MCF 10A (cell line): Measurements from ENCODE around the gene SNX3. TPM values are rescaled to one million over a fixed set of nuclear protein-coding genes. Genes with fewer than 3 reads are reported as not detected.

Experiments
- BruUV-seq: library from RNA; stranded (reverse); fragments of 400-500 nt; replicated peaks from 2 replicates; lab custom pipeline; 2021; lab: Mats Ljungman, UMichigan
- CTCF ChIA-PET: fragments of 300-600 bp; sonication (Branson Sonifier 250); formaldehyde crosslinking; extraction: SDS; loops from one replicate; lab custom pipeline; 2021; ENCODE audit warnings: antibody characterized with exemption, inconsistent platforms; lab: Yijun Ruan, JAX
- POLR2A ChIA-PET: fragments of 300-600, 350-650 bp; sonication (Branson Sonifier 250); formaldehyde crosslinking; extraction: SDS; loops from one replicate; lab custom pipeline; 2020; ENCODE audit warnings: antibody characterized with exemption, inconsistent platforms; lab: Yijun Ruan, JAX
- DNase-seq: peaks from one replicate; pipeline ENCODE4 v3.0.0-alpha.2; 2018; ENCODE audit not compliant: unreplicated experiment
- H3K27ac Mint-ChIP-seq: one replicate; pipeline ENCODE4 v1.8.0; 2022; ENCODE audit warnings: mild to moderate bottlenecking, low read depth, mixed read lengths; ENCODE audit not compliant: unreplicated experiment
- H3K27me3 Mint-ChIP-seq: one replicate; pipeline ENCODE4 v1.8.0; 2022; ENCODE audit warnings: mixed read lengths; ENCODE audit not compliant: insufficient read depth, unreplicated experiment
- H3K36me3 Mint-ChIP-seq: one replicate; pipeline ENCODE4 v1.8.0; 2022; ENCODE audit warnings: mild to moderate bottlenecking, moderate library complexity, mixed read lengths; ENCODE audit not compliant: insufficient read depth, unreplicated experiment
- H3K4me1 Mint-ChIP-seq: one replicate; pipeline ENCODE4 v1.8.0; 2022; ENCODE audit warnings: mixed read lengths; ENCODE audit not compliant: insufficient read depth, unreplicated experiment
- H3K4me3 Mint-ChIP-seq: one replicate; pipeline ENCODE4 v1.8.0; 2022; ENCODE audit warnings: mild to moderate bottlenecking, moderate library complexity, mixed read lengths; ENCODE audit not compliant: unreplicated experiment
- H3K9me3 Mint-ChIP-seq: one replicate; pipeline ENCODE4 v1.8.0; 2022; ENCODE audit warnings: mixed read lengths; ENCODE audit not compliant: unreplicated experiment
- CTCF ChIP-seq: fragments of 200-600 bp; IDR thresholded peaks from one replicate; pipeline ENCODE4 v1.8.0; 2022; ENCODE audit warnings: antibody characterized with exemption, mild to moderate bottlenecking; ENCODE audit not compliant: unreplicated experiment
- intact Hi-C: fragments of 100-400 bp; cut with micrococcal nuclease; formaldehyde crosslinking; loops from 2 replicates; pipeline ENCODE4 v1.14.1; 2022
- total RNA-seq: library from RNA; stranded (reverse); gene quantifications from 2 replicates; pipeline ENCODE4 v1.2.3, GENCODE V29; 2022

SNX3 gene
- total RNA-seq, 1 experiment from 2014 or later: 114 TPM

GRCh38 chr6:108207013-108207412, 53.8 kb downstream of the SNX3 start:
- ChIA-PET POLR2A (no interaction called here), CTCF (no interaction called here)
- H3K27me3 Mint-ChIP-seq: no peaks in the 10 kb centered on the region
- no peak for TF ChIP-seq CTCF
- intact Hi-C loops: no loop called here
- H3K4me1 Mint-ChIP-seq: no peaks in the 10 kb centered on the region
- H3K36me3 Mint-ChIP-seq: peaks cover 9% of the 10 kb centered on the region
- H3K9me3 Mint-ChIP-seq: no peaks in the 10 kb centered on the region
- no peak overlapping the region for H3K4me3 Mint-ChIP-seq
- no peak overlapping the region for H3K27ac Mint-ChIP-seq
- BruUV-seq: no TSS peak
- DNase-seq: no peak

DNA sequence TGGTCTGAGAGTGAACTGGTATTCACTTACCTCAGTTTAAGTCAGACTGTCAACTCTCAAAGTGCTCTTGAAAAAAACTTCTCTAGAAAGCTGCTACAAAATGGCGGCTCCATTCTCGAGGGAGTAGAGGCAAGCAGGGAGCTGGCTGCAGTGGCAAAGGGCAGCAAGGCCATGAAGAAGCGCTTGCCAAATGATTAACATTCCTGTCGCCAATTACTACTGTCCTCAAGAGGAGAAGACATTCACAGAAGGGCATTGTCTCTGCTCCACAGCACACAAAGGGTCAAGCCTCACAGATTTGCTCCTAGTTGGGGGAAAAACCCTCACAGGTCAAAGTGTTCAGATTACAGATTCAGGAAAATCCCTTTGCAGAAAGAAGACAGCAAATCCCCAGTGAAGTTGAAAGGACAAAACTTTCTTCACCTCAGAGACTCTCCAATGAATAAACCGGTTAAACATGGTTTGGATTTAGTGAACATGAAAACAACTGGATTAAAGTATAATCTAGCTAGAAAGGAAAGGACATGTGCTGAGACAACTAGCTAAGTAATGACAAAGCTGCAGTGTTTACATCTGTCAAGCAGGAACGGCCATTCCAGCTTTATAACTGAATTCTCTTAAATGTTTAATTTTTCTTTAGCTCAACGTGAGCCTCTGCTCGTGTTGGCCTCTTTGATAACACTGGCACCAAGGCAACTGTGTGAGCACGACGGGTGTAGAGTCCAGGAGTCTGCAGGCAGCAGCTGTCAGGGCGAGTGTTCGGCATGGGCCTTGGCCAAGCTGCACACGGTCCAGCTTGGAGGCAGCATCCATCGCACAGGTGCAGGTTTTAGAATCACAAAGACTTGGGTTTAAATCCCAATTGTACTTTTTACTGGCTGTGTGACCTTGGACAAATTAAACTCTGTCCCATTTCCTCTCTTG, 57.4 kb downstream of the SNX3 start:
- TF ChIP-seq CTCF: no peak
- no peak for DNase-seq
- H3K36me3 Mint-ChIP-seq: no peaks in the 10 kb centered on the region
- ChIA-PET CTCF (interaction anchor here (0.6 kb wide), 1 partner anchor 14 kb away, joined by 3 read pairs; no protein-coding TSS in a partner anchor), POLR2A (interaction anchor here (0.6 kb wide), 1 partner anchor 80 kb away, joined by 3 read pairs; no protein-coding TSS in a partner anchor)
- no peaks in the 10 kb centered on the region for H3K27me3 Mint-ChIP-seq
- H3K27ac Mint-ChIP-seq: no peak overlapping the region
- no TSS peak for BruUV-seq
- H3K4me1 Mint-ChIP-seq: peaks cover 9% of the 10 kb centered on the region
- intact Hi-C loops: no loop called here
- H3K9me3 Mint-ChIP-seq: no peaks in the 10 kb centered on the region
- H3K4me3 Mint-ChIP-seq: no peak overlapping the region

DNA sequence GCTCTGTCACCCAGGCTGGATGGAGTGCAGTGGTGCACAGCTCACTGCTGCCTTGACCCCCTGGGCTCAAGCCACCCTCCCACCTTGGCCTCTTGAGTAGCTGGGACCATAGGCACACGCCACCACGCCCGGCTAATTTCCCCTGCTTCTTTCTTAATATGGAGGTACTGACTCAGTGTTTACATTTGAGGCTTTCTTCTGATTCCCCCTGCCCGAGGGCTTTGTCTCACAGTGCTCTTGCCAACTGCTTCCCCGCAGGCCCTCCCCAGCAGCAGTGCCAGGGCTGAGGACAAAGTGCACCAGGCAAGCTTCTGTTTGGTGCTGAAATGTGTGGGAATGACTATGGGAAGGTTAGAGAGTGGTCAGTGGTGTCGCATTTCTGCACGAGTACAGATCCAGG, 60.2 kb downstream of the SNX3 start:
- Mint-ChIP-seq H3K27me3 (no peaks in the 10 kb centered on the region), H3K4me1 (peaks cover 9% of the 10 kb centered on the region), H3K36me3 (no peaks in the 10 kb centered on the region), H3K4me3 (no peak overlapping the region), H3K27ac (peak overlapping the region; percentile 40), H3K9me3 (no peaks in the 10 kb centered on the region)
- BruUV-seq: no TSS peak
- DNase-seq: peak; percentile 93
- TF ChIP-seq CTCF: no peak
- CTCF ChIA-PET: interaction anchor here (0.5 to 0.7 kb wide), 3 partner anchors 220 to 938 kb away, joined by 3 to 4 read pairs (median 3); no protein-coding TSS in a partner anchor
- intact Hi-C loops: no loop called here
- POLR2A ChIA-PET: interaction anchor here (0.9 to 1.0 kb wide), 3 partner anchors 13 to 243 kb away, joined by 3 to 5 read pairs (median 3); partner anchors contain the start of genes SEC63 and SNX3

DNA sequence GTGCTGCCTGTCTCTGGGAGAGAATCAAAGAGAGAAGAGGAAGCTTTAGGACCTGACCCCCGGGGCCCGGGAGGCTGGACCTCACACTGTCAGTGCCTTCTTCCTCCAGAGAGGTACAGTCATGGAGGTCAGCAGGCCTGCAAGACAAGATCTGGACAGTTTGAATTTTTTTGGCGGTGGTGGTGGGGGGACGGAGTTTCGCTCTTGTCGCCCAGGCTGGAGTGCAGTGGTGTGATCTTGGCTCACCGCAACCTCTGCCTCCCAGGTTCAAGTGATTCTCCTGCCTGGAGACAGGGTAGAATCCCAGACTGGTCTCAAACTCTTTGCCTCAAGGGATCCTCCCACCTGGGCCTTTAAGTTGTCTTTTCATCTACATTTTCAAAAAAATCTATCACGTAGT, 60.7 kb downstream of the SNX3 start:
- CTCF ChIA-PET: interaction anchor here (0.5 to 0.7 kb wide), 2 partner anchors 220 to 938 kb away, joined by 3 to 4 read pairs; no protein-coding TSS in a partner anchor
- Mint-ChIP-seq H3K27ac (peak overlapping the region; percentile 40), H3K9me3 (no peaks in the 10 kb centered on the region), H3K36me3 (no peaks in the 10 kb centered on the region), H3K4me1 (peaks cover 9% of the 10 kb centered on the region), H3K27me3 (no peaks in the 10 kb centered on the region), H3K4me3 (no peak overlapping the region)
- TF ChIP-seq CTCF: no peak
- intact Hi-C loops: no loop called here
- no TSS peak for BruUV-seq
- DNase-seq: no peak
- POLR2A ChIA-PET: interaction anchor here (0.9 to 1.0 kb wide), 3 partner anchors 14 to 242 kb away, joined by 3 to 5 read pairs (median 3); partner anchors contain the start of genes SEC63 and SNX3
